A549 (cell line): Measurements from ENCODE around the gene KIF1B.

Experiments used
- CTCF ChIP-seq: fragments of >200 bp; sonication (Bioruptor Twin); formaldehyde crosslinking; IDR thresholded peaks from 3 replicates; pipeline ENCODE4 v1.5.1; 2016
- MAX ChIP-seq: IDR thresholded peaks from 2 replicates; pipeline ENCODE4 v1.6.1; 2012
- POLR2A ChIP-seq: IDR thresholded peaks from 2 replicates; pipeline ENCODE4 v1.6.1; 2012; ENCODE audit warnings: mild to moderate bottlenecking, low read length

- no peak for TF ChIP-seq CTCF
- TF ChIP-seq POLR2A = no peak
- no peak for TF ChIP-seq MAX
These were observed 23.4 kb upstream of the KIF1B start for GRCh38 chr1:10187026-10187334.
